LNCaP clone FGC (cell line): Measurements from ENCODE around the gene SPEF1.

Experiments
- DNase-seq: peaks from one replicate; pipeline ENCODE4 v3.0.0-alpha.2; 2011; ENCODE audit warnings: low read depth
- H3K4me3 ChIP-seq: 2 replicates; pipeline ENCODE4 v1.5.1; 2011; ENCODE audit warnings: mild to moderate bottlenecking, low read depth, low read length, control low read depth
- CTCF ChIP-seq: IDR thresholded peaks from 2 replicates; pipeline ENCODE4 v1.5.1; 2012; ENCODE audit warnings: mild to moderate bottlenecking; ENCODE audit not compliant: control insufficient read depth, insufficient read depth; ENCODE audit errors: extremely low read depth

The SPEF1 gene

DNA sequence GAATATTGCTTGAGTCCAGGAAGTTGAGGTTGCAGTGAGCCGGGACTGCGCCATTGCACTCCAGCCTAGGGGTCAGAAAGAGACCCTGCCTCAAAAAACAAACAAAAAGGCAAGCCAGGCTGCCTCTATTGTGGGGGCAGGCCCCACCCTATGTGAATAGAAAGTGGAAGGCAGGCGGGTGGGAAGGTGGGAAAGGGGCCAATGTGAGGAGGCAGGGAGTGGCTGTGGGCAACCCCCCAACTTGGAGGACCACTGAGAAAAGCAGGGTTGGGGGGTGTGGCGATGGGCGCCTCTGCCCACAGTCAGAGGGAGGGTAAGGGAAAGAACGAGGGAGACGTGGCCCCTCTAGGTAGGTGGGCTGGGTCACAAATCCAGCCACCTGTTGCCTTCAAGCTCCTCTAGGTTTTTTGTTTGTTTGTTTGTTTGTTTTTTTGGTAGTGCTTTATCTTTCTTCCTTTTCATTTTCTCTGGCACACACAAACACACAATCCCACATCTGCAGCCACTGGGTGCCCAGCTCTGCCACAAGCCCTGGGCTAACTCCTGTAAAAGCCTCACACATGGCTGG is 33.8 kb upstream of the SPEF1 start:
- TF ChIP-seq CTCF = no peak
- H3K4me3 ChIP-seq = no peak overlapping the region
- DNase-seq = no peak

GRCh38 chr20:3813848-3814581 is 32.8 kb upstream of the SPEF1 start:
- H3K4me3 ChIP-seq = no peak overlapping the region
- no peak for DNase-seq
- no peak for TF ChIP-seq CTCF

- TF ChIP-seq CTCF = no peak
- no peak for DNase-seq
- H3K4me3 ChIP-seq = no peak overlapping the region
Observed at GRCh38 chr20:3812975-3813847, 32.0 kb upstream of the SPEF1 start.

DNA sequence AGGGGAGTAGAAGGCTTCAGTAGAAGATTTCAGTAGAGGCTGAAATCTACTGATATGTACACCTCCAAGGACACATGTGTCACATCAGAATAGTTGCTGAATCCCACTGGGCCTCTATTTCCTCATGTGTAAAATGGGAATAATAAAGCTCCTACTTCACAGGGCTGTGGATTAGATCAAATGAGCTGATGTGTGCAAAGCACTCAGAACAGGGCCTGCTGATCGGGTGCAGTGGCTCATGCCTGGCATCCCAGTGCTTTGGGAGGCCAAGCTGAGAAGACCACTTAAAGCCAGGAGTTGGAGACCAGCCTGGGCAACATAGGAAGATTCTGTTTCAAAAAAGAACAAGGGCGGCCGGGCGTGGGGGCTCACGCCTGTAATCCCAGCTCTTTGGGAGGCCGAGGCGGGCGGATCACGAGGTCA is 31.0 kb upstream of the SPEF1 start:
- no peak overlapping the region for H3K4me3 ChIP-seq
- DNase-seq = no peak
- no peak for TF ChIP-seq CTCF

- DNase-seq = peak; percentile 87
- H3K4me3 ChIP-seq = no peak overlapping the region
- no peak for TF ChIP-seq CTCF
Observed at GRCh38 chr20:3811467-3812258, 30.4 kb upstream of the SPEF1 start.

GRCh38 chr20:3808544-3808943 is 27.3 kb upstream of the SPEF1 start:
- no peak overlapping the region for H3K4me3 ChIP-seq
- DNase-seq = no peak
- TF ChIP-seq CTCF = no peak
